Stimulated activated effector memory CD8-positive, alpha-beta T cell treated with anti-CD3 and anti-CD28 coated beads, Interleukin-12 subunit alpha, Interleukin-12 subunit beta, amount 100 ng/mL, for 72 hours (primary cell): ENCODE results near the gene SYK.
"Not testable (repeated sequence)": the region's sequence is repeated elsewhere in the genome, so short reads cannot be mapped to it uniquely, and the experiment has no call there.

ENCODE experiments used
- ATAC-seq: fragments of 150-1000 bp; cut with Tn5 transposase; 2 replicates; pipeline ENCODE4 v1.10.0; 2021
- DNase-seq, 2 donors: peaks; one replicate each; pipeline ENCODE4 v3.0.0; 2021 to 2022; ENCODE audit warnings: low spot score in 2 of 2
- H3K27ac Mint-ChIP-seq: one replicate; pipeline ENCODE4 v1.8.0; 2022; ENCODE audit warnings: mild to moderate bottlenecking, mixed read lengths
- H3K36me3 Mint-ChIP-seq: one replicate; pipeline ENCODE4 v1.8.0; 2022; ENCODE audit warnings: mild to moderate bottlenecking, mixed read lengths
- H3K4me1 Mint-ChIP-seq: one replicate; pipeline ENCODE4 v1.8.0; 2022; ENCODE audit warnings: mixed read lengths
- H3K4me3 Mint-ChIP-seq: one replicate; pipeline ENCODE4 v1.8.0; 2022; ENCODE audit warnings: mild to moderate bottlenecking, mixed read lengths
- H3K9me3 Mint-ChIP-seq: one replicate; pipeline ENCODE4 v1.8.0; 2022; ENCODE audit warnings: mixed read lengths

Gene SYK

DNA sequence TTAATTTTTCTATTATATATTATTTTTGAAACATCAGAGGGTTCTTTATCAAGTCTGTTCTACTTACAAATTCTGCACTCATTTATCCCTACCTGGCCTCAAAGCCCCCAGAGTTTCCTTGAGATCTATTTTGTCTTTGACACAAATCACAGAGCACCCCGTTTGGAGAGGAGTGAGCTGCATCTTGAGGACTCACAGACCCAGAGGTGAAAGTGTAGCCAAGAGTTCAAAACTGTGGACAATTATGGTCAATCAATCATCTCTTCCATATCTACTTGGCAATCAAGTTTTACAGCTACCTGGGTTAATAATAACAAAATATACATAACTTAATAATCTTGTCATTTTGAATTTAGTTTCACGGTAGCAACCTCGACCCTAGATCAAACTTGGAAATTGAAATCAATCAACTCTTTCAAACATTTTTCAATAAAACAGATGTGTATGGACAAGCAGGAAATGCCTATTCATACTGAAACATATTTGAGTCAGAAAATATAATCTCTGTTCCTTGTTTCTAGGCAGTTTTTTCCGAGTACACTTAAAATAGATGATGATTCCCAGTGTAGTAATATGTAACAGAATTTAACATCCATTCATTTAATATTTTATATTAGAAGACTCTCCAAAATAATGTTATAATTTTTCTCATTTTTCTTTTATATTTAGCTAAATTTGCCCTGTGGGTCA, 13.7 kb upstream of the SYK start:
- Mint-ChIP-seq H3K36me3 (no peaks in the 10 kb centered on the region), H3K4me1 (no peaks in the 10 kb centered on the region), H3K4me3 (no peak overlapping the region), H3K27ac (no peak overlapping the region), H3K9me3 (no peaks in the 10 kb centered on the region)
- ATAC-seq (no peak), DNase-seq (no peak)

DNA sequence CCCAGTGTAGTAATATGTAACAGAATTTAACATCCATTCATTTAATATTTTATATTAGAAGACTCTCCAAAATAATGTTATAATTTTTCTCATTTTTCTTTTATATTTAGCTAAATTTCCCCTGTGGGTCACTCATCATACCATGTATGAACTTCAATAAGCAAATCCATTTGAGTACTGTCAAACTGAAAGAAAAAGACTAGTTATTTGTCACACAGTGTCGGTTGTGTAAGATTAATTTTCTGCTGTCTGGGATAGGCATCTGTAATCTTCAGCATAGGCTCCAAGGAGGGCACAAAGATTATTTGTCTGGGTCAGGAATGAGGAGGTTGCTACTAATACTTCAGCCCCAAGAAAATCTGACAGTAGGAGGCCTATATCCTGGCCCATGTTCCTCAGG, 13.1 kb upstream of the SYK start:
- ATAC-seq, H3K27ac Mint-ChIP-seq, DNase-seq, H3K4me3 Mint-ChIP-seq, H3K4me1 Mint-ChIP-seq, H3K36me3 Mint-ChIP-seq, H3K9me3 Mint-ChIP-seq: not testable (repeated sequence)

DNA sequence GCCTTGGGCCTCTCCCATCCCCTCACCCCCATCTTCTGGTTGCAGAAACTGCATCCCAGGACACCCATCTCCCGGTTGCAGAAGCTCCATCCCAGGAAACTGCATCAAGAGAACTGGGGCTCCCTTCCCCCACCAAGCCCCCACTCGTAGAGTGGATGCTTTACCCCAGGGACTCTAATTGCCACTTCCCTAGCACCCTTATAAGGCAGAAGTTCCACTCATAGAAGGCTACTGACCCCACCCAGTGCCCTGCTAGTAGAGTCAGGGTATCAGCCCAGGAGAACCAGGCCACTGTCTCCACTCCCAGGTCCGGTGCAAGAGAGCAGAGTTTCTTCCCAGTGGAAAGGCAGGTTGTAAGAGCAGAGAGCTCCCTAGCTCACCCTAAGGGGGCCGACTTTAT, 12.2 kb upstream of the SYK start:
- H3K4me3 Mint-ChIP-seq: no peak overlapping the region
- H3K27ac Mint-ChIP-seq: no peak overlapping the region
- ATAC-seq: no peak

DNA sequence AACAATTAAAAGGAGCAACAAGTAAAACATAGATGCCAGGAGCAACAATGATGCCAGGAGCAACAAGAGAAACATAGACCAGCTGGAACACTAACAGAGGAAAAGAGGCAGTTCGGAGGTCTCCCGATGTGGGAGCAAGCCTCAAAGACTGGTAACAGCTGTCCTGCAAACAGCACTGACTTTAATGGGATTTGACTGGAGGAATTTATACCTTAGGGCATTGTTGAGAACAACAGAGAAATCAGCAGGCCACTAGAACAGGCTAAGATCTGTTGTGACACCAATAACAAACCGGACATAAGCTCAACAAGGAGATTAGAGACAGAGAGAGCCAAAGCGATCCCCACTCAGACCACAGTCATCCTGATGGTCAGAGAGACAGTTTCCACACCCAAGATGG, 11.8 kb upstream of the SYK start:
- no peak for ATAC-seq
- Mint-ChIP-seq H3K9me3 (no peaks in the 10 kb centered on the region), H3K4me1 (no peaks in the 10 kb centered on the region), H3K36me3 (no peaks in the 10 kb centered on the region), H3K4me3 (no peak overlapping the region), H3K27ac (no peak overlapping the region)
- no peak for DNase-seq

More for the DNA sequence above, 12.2 kb upstream of the SYK start:
- Mint-ChIP-seq H3K9me3 (no peaks in the 10 kb centered on the region), H3K4me1 (no peaks in the 10 kb centered on the region), H3K36me3 (no peaks in the 10 kb centered on the region)
- DNase-seq: no peak

DNA sequence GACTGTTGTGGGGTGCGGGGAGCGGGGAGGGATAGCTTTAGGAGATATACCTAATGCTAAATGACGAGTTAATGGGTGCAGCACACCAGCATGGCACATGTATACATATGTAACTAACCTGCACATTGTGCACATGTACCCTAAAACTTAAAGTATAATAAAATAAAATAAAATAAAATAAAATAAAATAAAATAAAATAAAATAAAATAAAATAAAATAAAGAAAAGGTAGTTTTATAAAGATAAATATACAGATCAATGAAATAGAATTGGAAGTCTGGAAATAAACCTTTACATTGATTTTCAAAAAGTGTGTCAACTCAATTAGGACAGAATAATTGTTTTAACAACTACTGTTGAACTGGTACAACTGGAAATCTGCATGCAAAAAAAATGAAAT, 8.6 kb upstream of the SYK start:
- not testable (repeated sequence) for ATAC-seq, H3K36me3 Mint-ChIP-seq, H3K9me3 Mint-ChIP-seq, H3K4me1 Mint-ChIP-seq, H3K4me3 Mint-ChIP-seq, DNase-seq, H3K27ac Mint-ChIP-seq

DNA sequence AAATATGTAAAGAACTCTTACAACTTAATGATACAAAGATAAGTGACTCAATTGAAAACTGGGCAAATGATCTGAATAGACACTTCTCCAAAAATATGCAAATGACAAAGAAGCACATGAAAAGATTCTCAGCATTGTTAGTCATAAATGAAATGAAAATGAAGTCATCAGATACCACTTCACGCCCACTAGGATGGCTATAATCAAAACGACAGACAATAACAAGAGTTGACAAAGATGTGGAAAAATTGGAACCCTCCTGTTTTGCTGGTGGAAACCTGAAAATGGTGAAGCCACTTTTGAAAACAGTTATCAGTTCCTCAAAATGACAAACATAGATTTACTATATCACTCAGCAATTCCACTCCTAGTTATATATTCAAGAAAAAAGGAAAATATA, 7.9 kb upstream of the SYK start:
- ATAC-seq: peak; percentile 47
- no peak overlapping the region for H3K4me3 Mint-ChIP-seq

DNA sequence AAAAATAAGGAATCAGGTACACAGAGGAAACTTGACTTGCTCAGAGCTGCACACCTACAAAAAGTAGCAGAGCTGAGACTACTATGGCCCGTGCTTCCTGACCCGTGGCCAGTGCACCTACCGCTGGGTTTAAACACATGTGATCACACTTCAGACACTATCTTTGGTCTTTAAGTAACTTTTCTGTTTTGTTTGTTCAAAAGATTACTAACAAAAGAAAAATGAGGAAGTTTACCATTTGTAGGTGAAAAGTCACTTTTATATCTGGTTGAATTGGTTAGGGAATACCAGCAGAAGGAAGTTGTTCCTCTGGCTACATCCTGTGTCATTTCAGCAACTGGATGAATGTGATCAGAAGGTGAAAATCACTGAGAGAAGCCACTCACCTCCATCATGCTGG, 6.5 kb upstream of the SYK start:
- no peak overlapping the region for H3K4me3 Mint-ChIP-seq
- no peak overlapping the region for H3K27ac Mint-ChIP-seq
- DNase-seq: no peak
- H3K9me3 Mint-ChIP-seq: no peaks in the 10 kb centered on the region
- ATAC-seq: no peak
- no peaks in the 10 kb centered on the region for H3K36me3 Mint-ChIP-seq
- H3K4me1 Mint-ChIP-seq: no peaks in the 10 kb centered on the region

More for the DNA sequence above, 7.9 kb upstream of the SYK start:
- no peaks in the 10 kb centered on the region for H3K9me3 Mint-ChIP-seq
- no peak for DNase-seq
- no peak overlapping the region for H3K27ac Mint-ChIP-seq
- no peaks in the 10 kb centered on the region for H3K36me3 Mint-ChIP-seq
- no peaks in the 10 kb centered on the region for H3K4me1 Mint-ChIP-seq

DNA sequence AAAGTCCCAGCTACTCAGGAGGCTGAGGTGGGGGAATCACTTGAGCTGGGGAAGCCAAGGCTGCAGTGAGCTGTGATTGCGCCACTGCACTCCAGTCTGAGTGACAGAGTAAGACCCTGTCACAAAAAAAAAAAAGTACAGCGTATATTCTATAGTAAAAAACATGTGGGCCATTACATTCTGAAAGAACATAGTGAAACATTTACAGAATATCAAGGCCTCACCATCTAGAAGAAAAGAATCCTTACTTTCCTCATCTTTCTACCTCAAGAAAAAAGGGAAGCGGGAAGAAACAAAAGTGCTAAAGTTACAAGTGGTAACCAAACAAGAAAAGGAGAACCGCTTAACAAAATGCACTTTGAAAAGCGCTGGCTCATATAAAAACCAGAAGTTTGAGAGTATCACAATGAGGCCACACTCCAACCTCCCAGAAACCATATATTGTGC, 5.7 kb upstream of the SYK start:
- no peak overlapping the region for H3K27ac Mint-ChIP-seq
- no peaks in the 10 kb centered on the region for H3K36me3 Mint-ChIP-seq
- no peak for ATAC-seq
- H3K4me3 Mint-ChIP-seq: no peak overlapping the region
- no peak for DNase-seq
- H3K9me3 Mint-ChIP-seq: no peaks in the 10 kb centered on the region
- H3K4me1 Mint-ChIP-seq: no peaks in the 10 kb centered on the region

DNA sequence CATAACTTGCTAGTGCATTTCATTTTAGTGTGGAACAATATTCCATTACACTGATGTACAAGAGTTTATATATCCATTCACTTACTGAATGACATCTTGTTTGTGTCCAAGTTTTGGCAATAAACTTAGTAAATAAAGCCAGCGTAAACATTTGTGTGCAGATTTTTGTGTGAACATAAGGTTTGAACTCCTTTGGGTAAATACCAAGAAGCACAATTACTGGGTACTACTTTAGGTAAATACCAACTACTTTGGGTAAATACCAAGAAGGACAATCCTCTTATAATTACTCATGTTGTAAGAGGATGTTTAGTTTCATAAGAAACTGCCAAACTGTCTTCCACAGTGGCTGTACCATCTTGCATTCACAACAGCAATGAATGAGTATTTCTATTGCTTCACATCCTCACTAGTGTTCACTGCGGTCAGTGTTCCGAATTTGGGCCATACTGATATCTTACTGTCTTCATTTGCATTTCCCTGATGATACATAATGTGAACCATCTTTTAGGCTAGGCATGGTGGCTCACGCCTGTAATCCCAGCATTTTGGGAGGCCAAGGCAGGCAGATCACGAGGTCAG, 2.3 kb upstream of the SYK start:
- H3K4me3 Mint-ChIP-seq: no peak overlapping the region
- H3K4me1 Mint-ChIP-seq: no peaks in the 10 kb centered on the region
- ATAC-seq: no peak
- H3K27ac Mint-ChIP-seq: no peak overlapping the region
- no peaks in the 10 kb centered on the region for H3K9me3 Mint-ChIP-seq
- no peaks in the 10 kb centered on the region for H3K36me3 Mint-ChIP-seq
- no peak for DNase-seq

DNA sequence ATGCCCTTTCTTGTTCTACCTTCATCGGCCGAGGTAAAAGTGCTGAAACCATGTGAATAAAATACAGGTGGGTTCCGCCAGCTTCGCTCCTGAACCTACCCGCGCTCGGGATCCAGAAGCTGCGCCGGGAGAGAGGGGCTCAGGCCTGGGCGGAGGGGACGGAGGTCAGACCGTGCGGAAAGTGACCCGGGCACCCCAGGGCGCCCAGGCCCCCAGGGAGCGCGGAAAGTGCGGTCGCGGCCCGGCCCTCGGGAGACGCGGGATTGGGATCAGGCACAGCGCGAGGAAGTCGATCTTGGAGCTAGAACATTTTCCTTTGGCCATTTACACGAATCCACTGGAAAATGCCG, 329 bp downstream of the SYK start:
- H3K4me3 Mint-ChIP-seq: peak overlapping the region; percentile 58
- H3K36me3 Mint-ChIP-seq: no peaks in the 10 kb centered on the region
- ATAC-seq (peak; percentile 24), DNase-seq (no peak)
- H3K27ac Mint-ChIP-seq: peak overlapping the region; percentile 70
- no peaks in the 10 kb centered on the region for H3K9me3 Mint-ChIP-seq
- H3K4me1 Mint-ChIP-seq: no peaks in the 10 kb centered on the region

DNA sequence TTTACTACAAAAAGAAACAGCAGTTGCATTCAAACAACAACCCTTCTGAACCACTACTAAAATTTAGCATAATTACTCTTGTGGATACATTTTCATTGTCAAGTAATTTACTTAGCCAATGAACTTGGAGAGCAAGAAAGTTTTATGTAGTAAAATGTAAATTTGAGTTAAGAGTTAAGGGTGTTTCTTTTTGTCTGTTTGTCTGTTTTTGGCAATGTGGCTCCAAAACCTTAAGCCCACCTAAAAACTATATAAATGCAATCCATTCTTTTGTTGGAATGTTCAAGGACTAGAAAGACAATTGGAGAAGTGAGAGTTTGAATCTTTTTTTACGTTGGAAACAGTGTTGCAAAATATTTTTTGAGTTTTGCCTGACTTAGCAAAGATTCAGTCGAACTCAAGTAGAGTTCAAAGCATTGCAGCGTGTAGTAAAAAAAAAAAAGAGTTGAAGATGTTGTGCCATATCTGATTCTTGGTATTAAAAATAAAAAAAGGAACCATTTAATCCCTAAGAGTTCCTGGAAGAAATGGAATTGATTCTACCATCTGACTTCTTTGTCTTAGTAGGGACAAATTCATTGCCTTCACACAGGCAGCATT, 867 bp downstream of the SYK start:
- DNase-seq (no peak), ATAC-seq (no peak)
- Mint-ChIP-seq H3K4me1 (no peaks in the 10 kb centered on the region), H3K36me3 (no peaks in the 10 kb centered on the region), H3K4me3 (peak overlapping the region; percentile 58), H3K27ac (no peak overlapping the region), H3K9me3 (no peaks in the 10 kb centered on the region)

DNA sequence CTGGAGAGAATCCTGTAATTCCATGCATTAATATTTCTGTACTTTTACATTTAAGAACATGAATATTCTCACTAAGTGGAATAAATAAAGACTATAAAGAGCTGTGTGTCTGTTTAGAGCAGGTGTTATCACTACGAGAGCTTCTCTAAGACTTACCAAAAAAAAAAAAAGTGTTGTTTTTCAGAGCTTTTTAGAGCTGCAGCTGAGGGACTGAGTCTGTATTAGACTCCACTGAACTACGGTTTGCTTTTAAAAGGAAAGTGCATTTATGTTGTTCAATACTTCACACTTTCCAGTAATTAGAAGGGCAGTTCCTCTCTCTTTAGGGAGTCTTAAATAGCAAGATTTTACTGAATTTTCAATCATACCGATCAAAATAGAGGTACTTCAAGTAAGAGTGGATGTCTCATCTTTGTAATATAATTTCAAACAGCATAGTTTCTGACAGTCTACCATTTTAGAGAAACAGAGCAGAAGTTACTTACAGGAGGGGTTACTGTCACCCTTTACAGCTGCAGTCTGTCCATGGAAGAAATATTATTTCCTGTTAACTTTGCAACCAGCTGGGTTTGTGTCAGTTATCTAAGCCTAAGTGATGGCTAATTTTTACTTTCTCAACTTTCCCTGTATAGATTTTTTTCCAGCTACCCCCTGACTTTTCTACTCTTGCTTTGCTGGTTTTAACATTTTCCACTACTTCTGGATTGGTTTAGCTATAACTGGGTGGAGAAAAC, 2.4 kb downstream of the SYK start:
- Mint-ChIP-seq H3K9me3 (no peaks in the 10 kb centered on the region), H3K36me3 (no peaks in the 10 kb centered on the region), H3K4me3 (no peak overlapping the region), H3K27ac (no peak overlapping the region), H3K4me1 (no peaks in the 10 kb centered on the region)
- DNase-seq: no peak
- ATAC-seq: no peak

DNA sequence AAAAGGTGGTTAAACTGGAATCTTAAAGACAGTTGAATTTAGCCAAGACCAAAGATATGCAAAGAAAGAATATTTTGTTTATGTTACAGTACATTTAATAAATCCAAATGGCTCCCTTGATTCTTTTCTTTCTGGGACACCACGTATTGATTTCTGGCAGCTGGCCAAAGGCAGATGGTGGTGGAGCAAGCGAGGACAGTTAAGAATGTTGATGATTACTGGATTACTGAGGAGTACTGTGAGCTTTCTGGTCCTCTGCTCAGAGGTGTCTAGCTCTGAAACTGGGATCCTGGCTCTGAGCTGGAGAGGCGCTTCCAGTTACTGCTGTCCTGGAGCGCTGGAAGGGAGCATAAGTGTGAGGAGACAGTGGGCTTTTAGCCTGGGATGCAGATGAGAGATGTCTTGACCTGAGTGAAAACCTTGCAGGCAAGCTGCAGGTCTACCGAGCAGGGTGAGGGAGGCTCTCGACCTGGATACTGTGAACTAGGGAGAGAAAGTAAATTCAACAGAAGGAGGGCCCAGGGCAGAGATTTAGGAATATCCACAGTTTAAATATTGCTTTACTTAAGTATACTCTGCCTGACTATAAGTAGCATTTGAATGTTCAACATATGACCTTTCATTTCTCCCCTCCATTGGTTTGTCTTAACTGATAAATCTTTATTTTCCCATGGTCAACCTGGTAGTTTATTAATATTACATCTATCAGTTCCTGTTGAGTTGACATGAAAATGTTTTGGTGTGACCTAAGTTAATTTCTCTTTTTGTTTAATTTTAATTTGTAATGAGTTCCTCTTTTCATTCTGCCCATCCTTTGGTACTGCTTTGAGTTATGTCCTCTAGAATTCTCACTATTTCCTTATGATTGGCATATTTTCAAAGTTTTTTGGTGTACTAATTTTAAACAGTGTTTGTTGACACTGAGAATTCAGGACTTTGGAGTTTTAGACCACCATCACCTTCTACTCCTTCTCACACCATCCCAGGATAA, 3.7 kb downstream of the SYK start:
- Mint-ChIP-seq H3K4me1 (no peaks in the 10 kb centered on the region), H3K9me3 (no peaks in the 10 kb centered on the region), H3K4me3 (no peak overlapping the region), H3K27ac (no peak overlapping the region), H3K36me3 (no peaks in the 10 kb centered on the region)
- ATAC-seq (no peak), DNase-seq (no peak)

DNA sequence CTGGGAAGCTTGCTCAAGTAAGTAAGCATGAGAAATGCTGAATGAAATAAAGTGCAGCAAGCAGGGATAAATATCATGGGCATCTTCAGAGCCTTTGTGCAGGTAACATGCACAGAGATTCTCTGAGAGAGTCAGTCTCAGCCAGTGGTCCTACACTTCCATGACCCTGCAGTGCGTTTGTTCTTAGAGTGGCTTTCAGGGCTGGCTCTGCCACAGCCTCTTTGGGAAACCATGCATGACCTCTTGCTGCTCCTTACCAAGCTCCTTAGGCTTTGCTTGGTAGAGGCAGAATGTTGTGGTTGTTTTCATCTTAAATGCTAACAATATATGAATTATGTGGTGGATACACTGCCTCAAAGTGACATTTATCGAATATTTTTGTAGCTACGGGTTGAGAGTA, 5.4 kb downstream of the SYK start:
- Mint-ChIP-seq H3K4me3 (no peak overlapping the region), H3K4me1 (no peaks in the 10 kb centered on the region), H3K9me3 (no peaks in the 10 kb centered on the region), H3K27ac (no peak overlapping the region), H3K36me3 (no peaks in the 10 kb centered on the region)
- no peak for ATAC-seq
- DNase-seq: no peak

DNA sequence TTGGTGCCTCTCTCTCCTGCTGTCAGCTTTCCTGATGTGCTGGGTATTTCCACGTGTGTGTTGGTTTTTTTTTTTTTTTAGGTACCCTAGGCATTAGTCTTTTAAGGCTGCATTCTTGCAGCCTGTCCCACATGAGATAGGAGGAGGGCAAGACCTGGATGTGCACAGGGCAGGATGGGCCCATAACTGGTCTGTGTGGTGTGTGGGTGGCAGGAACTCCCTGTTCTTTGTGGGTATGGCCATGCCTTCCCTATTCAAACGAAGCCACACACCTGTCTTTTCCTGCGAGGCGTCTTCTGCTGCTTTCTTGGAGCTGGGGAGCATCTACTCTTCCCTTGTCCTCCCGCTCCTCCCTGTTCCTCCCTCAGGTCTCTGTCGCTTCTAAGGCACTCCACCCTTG, 6.8 kb downstream of the SYK start:
- DNase-seq: no peak
- H3K9me3 Mint-ChIP-seq: no peaks in the 10 kb centered on the region
- H3K4me3 Mint-ChIP-seq: peak overlapping the region; percentile 6
- no peak for ATAC-seq
- H3K4me1 Mint-ChIP-seq: no peaks in the 10 kb centered on the region
- H3K36me3 Mint-ChIP-seq: no peaks in the 10 kb centered on the region
- no peak overlapping the region for H3K27ac Mint-ChIP-seq
